ENCODE data around the gene NPY2R. TPM values are rescaled to one million over a fixed set of nuclear protein-coding genes. Genes with fewer than 3 reads are reported as not detected.

The NPY2R gene
- total RNA-seq, 2 donors from 2014 or later, result 1.6 to 6.5 TPM

GRCh38 chr4:155174668-155175067, 33.8 kb upstream of the NPY2R start:
- no peak for ATAC-seq (ENCODE audit: insufficient number of reproducible peaks, low FRiP score, low read depth)
- Histone ChIP-seq H3K36me3 (no peaks in the 10 kb centered on the region), H3K27ac (no peak overlapping the region), H3K4me3 (no peak overlapping the region), H3K4me1 (ENCODE audit: control insufficient read depth in 1 of 2, low read depth in 2 of 2) (no peaks in the 10 kb centered on the region), H3K9me3 (no peaks in the 10 kb centered on the region), H3K27me3 (replicated peaks; ENCODE audit: insufficient read depth) (no peaks in the 10 kb centered on the region)
- no peak for DNase-seq (ENCODE audit: low spot score)
- TF ChIP-seq CTCF (IDR thresholded peaks at IDR 0.05), result no peak

- Histone ChIP-seq H3K9me3 (no peaks in the 10 kb centered on the region), H3K4me3 (no peak overlapping the region), H3K36me3 (no peaks in the 10 kb centered on the region), H3K27me3 (replicated peaks; ENCODE audit: insufficient read depth) (no peaks in the 10 kb centered on the region), H3K4me1 (ENCODE audit: control insufficient read depth in 1 of 2, low read depth in 2 of 2) (no peaks in the 10 kb centered on the region), H3K27ac (no peak overlapping the region)
- ATAC-seq (ENCODE audit: insufficient number of reproducible peaks, low FRiP score, low read depth), result no peak
- no peak for DNase-seq (ENCODE audit: low spot score)
- TF ChIP-seq CTCF (IDR thresholded peaks at IDR 0.05), result no peak
Observed at GRCh38 chr4:155179216-155179615, 29.2 kb upstream of the NPY2R start.

- DNase-seq (ENCODE audit: low spot score) (no peak), ATAC-seq (ENCODE audit: insufficient number of reproducible peaks, low FRiP score, low read depth) (no peak)
- H3K9me3 ChIP-seq, result no peaks in the 10 kb centered on the region
- no peaks in the 10 kb centered on the region for H3K36me3 ChIP-seq
- no peak for TF ChIP-seq CTCF (IDR thresholded peaks at IDR 0.05)
- no peaks in the 10 kb centered on the region for H3K27me3 ChIP-seq (replicated peaks; ENCODE audit: insufficient read depth)
- H3K4me3 ChIP-seq, result no peak overlapping the region
- H3K4me1 ChIP-seq (ENCODE audit: control insufficient read depth in 1 of 2, low read depth in 2 of 2), result no peaks in the 10 kb centered on the region
- H3K27ac ChIP-seq, result no peak overlapping the region
Observed at GRCh38 chr4:155186972-155187371, 21.5 kb upstream of the NPY2R start.

- Histone ChIP-seq H3K27ac (no peak overlapping the region), H3K4me1 (ENCODE audit: control insufficient read depth in 1 of 2, low read depth in 2 of 2) (no peaks in the 10 kb centered on the region), H3K9me3 (no peaks in the 10 kb centered on the region), H3K36me3 (no peaks in the 10 kb centered on the region), H3K4me3 (no peak overlapping the region), H3K27me3 (replicated peaks; ENCODE audit: insufficient read depth) (no peaks in the 10 kb centered on the region)
- TF ChIP-seq CTCF (IDR thresholded peaks at IDR 0.05), result no peak
- DNase-seq (ENCODE audit: low spot score), result no peak
- no peak for ATAC-seq (ENCODE audit: insufficient number of reproducible peaks, low FRiP score, low read depth)
Observed at GRCh38 chr4:155187989-155188388, 20.4 kb upstream of the NPY2R start.

GRCh38 chr4:155190099-155190498, 18.3 kb upstream of the NPY2R start:
- no peak for TF ChIP-seq CTCF (IDR thresholded peaks at IDR 0.05)
- no peaks in the 10 kb centered on the region for H3K9me3 ChIP-seq
- ATAC-seq (ENCODE audit: insufficient number of reproducible peaks, low FRiP score, low read depth), result no peak
- no peak overlapping the region for H3K27ac ChIP-seq
- H3K27me3 ChIP-seq (replicated peaks; ENCODE audit: insufficient read depth), result no peaks in the 10 kb centered on the region
- H3K36me3 ChIP-seq, result no peaks in the 10 kb centered on the region
- no peaks in the 10 kb centered on the region for H3K4me1 ChIP-seq (ENCODE audit: control insufficient read depth in 1 of 2, low read depth in 2 of 2)
- no peak for DNase-seq (ENCODE audit: low spot score)
- no peak overlapping the region for H3K4me3 ChIP-seq

Measured in thoracic aorta (tissue), 2 donors.